GM23338 (cell line): ENCODE results near the gene XRCC5.

Experiments
- CREB1 ChIP-seq: fragments of 250-450 bp; sonication (Bioruptor Pico); IDR thresholded peaks from 2 replicates; pipeline ENCODE4 v1.5.0; 2020; ENCODE audit warnings: low read depth, mild to moderate bottlenecking, moderate library complexity
- EZH2 ChIP-seq: fragments of 200-600 bp; sonication (generic); IDR thresholded peaks from one replicate; pipeline ENCODE4 v1.8.0; 2017; ENCODE audit warnings: antibody characterized with exemption, mild to moderate bottlenecking, low read depth; ENCODE audit not compliant: unreplicated experiment
- EZH2phosphoT487 ChIP-seq: fragments of 200-600 bp; sonication (generic); IDR thresholded peaks from one replicate; pipeline ENCODE4 v1.8.1; 2018; ENCODE audit warnings: antibody characterized with exemption; ENCODE audit not compliant: unreplicated experiment
- JUNB ChIP-seq: IDR thresholded peaks from one replicate; pipeline ENCODE4 v1.6.1; 2016; ENCODE audit warnings: antibody characterized with exemption; ENCODE audit not compliant: unreplicated experiment
- NANOG ChIP-seq: IDR thresholded peaks from 2 replicates; pipeline ENCODE4 v1.6.1; 2016; ENCODE audit warnings: antibody characterized with exemption, borderline replicate concordance
- POLR2AphosphoS5 ChIP-seq: IDR thresholded peaks from 2 replicates; pipeline ENCODE4 v1.6.1; 2016; ENCODE audit warnings: antibody characterized with exemption, low read depth
- STAT1 ChIP-seq: IDR thresholded peaks from one replicate; pipeline ENCODE4 v1.6.1; 2016; ENCODE audit warnings: antibody characterized with exemption; ENCODE audit not compliant: unreplicated experiment
- TF ChIP-seq, protein P1 (sequence below): IDR thresholded peaks from 2 replicates; pipeline ENCODE4 v1.6.1; 2016; ENCODE audit warnings: antibody characterized with exemption
- TF ChIP-seq, protein P2 (sequence below), 2 experiments: fragments of 200-600 bp in 1 of 2; sonication (generic) in 1 of 2; conservative IDR thresholded peaks; 2 replicates each; pipeline versions ENCODE4 v1.5.1 to v1.6.1; 2016 to 2017; ENCODE audit warnings: antibody characterized with exemption in 2 of 2, low read depth in 2 of 2, mild to moderate bottlenecking in 2 of 2, moderate library complexity in 1 of 2
- TF ChIP-seq, protein P3 (sequence below): IDR thresholded peaks from one replicate; pipeline ENCODE4 v1.6.1; 2018; ENCODE audit warnings: antibody characterized with exemption; ENCODE audit not compliant: unreplicated experiment
- TF ChIP-seq, protein P4 (sequence below): fragments of 250-450 bp; sonication (Bioruptor Pico); IDR thresholded peaks from 2 replicates; pipeline ENCODE4 v1.5.0; 2020; ENCODE audit warnings: mild to moderate bottlenecking, moderate library complexity

DNA sequence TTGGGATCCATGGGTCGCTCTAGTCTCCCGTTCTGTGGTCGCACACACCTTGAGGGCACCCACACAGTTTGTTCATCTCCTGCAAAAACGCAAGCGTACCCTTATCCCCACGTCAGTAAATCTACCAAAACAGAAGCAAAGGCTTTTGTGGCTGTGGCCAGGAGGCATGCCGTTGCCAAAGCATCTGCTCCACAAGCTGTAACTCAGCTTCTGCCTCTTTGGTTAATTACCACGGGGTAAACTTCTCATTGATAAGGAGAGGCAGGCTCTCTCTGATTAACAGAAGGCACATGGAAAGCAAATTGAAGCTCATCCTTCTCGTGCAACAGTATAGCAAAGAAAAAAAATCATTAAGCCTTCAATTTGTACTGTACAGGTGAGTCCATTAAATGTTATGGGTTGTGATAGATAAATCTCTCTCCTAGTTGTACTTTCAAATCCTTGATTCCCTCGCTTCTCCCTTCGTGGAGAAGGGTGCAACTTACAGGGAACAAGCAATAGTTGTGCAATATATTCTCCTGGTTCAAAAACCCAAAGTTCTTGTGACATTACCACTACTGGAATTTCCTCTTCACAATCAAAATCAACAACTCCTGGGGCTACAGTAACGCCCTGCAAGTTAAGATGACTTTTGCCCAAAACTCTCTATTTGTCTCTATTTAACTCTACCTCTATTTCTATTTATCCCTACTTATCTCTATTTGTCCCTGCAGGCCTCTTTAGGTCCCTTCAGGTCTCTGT lies 37.9 kb upstream of the XRCC5 start:
- TF ChIP-seq, protein P1, sequence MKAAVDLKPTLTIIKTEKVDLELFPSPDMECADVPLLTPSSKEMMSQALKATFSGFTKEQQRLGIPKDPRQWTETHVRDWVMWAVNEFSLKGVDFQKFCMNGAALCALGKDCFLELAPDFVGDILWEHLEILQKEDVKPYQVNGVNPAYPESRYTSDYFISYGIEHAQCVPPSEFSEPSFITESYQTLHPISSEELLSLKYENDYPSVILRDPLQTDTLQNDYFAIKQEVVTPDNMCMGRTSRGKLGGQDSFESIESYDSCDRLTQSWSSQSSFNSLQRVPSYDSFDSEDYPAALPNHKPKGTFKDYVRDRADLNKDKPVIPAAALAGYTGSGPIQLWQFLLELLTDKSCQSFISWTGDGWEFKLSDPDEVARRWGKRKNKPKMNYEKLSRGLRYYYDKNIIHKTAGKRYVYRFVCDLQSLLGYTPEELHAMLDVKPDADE = no peak
- TF ChIP-seq, protein P2, sequence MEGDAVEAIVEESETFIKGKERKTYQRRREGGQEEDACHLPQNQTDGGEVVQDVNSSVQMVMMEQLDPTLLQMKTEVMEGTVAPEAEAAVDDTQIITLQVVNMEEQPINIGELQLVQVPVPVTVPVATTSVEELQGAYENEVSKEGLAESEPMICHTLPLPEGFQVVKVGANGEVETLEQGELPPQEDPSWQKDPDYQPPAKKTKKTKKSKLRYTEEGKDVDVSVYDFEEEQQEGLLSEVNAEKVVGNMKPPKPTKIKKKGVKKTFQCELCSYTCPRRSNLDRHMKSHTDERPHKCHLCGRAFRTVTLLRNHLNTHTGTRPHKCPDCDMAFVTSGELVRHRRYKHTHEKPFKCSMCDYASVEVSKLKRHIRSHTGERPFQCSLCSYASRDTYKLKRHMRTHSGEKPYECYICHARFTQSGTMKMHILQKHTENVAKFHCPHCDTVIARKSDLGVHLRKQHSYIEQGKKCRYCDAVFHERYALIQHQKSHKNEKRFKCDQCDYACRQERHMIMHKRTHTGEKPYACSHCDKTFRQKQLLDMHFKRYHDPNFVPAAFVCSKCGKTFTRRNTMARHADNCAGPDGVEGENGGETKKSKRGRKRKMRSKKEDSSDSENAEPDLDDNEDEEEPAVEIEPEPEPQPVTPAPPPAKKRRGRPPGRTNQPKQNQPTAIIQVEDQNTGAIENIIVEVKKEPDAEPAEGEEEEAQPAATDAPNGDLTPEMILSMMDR (conservative IDR thresholded peaks at IDR 0.05; ENCODE audit: low read depth in 2 of 2) = no peak
- TF ChIP-seq, protein P3, sequence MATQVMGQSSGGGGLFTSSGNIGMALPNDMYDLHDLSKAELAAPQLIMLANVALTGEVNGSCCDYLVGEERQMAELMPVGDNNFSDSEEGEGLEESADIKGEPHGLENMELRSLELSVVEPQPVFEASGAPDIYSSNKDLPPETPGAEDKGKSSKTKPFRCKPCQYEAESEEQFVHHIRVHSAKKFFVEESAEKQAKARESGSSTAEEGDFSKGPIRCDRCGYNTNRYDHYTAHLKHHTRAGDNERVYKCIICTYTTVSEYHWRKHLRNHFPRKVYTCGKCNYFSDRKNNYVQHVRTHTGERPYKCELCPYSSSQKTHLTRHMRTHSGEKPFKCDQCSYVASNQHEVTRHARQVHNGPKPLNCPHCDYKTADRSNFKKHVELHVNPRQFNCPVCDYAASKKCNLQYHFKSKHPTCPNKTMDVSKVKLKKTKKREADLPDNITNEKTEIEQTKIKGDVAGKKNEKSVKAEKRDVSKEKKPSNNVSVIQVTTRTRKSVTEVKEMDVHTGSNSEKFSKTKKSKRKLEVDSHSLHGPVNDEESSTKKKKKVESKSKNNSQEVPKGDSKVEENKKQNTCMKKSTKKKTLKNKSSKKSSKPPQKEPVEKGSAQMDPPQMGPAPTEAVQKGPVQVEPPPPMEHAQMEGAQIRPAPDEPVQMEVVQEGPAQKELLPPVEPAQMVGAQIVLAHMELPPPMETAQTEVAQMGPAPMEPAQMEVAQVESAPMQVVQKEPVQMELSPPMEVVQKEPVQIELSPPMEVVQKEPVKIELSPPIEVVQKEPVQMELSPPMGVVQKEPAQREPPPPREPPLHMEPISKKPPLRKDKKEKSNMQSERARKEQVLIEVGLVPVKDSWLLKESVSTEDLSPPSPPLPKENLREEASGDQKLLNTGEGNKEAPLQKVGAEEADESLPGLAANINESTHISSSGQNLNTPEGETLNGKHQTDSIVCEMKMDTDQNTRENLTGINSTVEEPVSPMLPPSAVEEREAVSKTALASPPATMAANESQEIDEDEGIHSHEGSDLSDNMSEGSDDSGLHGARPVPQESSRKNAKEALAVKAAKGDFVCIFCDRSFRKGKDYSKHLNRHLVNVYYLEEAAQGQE = no peak
- TF ChIP-seq EZH2 = no peak
- TF ChIP-seq JUNB = no peak
- TF ChIP-seq POLR2AphosphoS5 = no peak
- TF ChIP-seq EZH2phosphoT487 = no peak
- no peak for TF ChIP-seq CREB1 (CRISPR knock-in tag)
- no peak for TF ChIP-seq NANOG
- no peak for TF ChIP-seq STAT1
- TF ChIP-seq, protein P4, sequence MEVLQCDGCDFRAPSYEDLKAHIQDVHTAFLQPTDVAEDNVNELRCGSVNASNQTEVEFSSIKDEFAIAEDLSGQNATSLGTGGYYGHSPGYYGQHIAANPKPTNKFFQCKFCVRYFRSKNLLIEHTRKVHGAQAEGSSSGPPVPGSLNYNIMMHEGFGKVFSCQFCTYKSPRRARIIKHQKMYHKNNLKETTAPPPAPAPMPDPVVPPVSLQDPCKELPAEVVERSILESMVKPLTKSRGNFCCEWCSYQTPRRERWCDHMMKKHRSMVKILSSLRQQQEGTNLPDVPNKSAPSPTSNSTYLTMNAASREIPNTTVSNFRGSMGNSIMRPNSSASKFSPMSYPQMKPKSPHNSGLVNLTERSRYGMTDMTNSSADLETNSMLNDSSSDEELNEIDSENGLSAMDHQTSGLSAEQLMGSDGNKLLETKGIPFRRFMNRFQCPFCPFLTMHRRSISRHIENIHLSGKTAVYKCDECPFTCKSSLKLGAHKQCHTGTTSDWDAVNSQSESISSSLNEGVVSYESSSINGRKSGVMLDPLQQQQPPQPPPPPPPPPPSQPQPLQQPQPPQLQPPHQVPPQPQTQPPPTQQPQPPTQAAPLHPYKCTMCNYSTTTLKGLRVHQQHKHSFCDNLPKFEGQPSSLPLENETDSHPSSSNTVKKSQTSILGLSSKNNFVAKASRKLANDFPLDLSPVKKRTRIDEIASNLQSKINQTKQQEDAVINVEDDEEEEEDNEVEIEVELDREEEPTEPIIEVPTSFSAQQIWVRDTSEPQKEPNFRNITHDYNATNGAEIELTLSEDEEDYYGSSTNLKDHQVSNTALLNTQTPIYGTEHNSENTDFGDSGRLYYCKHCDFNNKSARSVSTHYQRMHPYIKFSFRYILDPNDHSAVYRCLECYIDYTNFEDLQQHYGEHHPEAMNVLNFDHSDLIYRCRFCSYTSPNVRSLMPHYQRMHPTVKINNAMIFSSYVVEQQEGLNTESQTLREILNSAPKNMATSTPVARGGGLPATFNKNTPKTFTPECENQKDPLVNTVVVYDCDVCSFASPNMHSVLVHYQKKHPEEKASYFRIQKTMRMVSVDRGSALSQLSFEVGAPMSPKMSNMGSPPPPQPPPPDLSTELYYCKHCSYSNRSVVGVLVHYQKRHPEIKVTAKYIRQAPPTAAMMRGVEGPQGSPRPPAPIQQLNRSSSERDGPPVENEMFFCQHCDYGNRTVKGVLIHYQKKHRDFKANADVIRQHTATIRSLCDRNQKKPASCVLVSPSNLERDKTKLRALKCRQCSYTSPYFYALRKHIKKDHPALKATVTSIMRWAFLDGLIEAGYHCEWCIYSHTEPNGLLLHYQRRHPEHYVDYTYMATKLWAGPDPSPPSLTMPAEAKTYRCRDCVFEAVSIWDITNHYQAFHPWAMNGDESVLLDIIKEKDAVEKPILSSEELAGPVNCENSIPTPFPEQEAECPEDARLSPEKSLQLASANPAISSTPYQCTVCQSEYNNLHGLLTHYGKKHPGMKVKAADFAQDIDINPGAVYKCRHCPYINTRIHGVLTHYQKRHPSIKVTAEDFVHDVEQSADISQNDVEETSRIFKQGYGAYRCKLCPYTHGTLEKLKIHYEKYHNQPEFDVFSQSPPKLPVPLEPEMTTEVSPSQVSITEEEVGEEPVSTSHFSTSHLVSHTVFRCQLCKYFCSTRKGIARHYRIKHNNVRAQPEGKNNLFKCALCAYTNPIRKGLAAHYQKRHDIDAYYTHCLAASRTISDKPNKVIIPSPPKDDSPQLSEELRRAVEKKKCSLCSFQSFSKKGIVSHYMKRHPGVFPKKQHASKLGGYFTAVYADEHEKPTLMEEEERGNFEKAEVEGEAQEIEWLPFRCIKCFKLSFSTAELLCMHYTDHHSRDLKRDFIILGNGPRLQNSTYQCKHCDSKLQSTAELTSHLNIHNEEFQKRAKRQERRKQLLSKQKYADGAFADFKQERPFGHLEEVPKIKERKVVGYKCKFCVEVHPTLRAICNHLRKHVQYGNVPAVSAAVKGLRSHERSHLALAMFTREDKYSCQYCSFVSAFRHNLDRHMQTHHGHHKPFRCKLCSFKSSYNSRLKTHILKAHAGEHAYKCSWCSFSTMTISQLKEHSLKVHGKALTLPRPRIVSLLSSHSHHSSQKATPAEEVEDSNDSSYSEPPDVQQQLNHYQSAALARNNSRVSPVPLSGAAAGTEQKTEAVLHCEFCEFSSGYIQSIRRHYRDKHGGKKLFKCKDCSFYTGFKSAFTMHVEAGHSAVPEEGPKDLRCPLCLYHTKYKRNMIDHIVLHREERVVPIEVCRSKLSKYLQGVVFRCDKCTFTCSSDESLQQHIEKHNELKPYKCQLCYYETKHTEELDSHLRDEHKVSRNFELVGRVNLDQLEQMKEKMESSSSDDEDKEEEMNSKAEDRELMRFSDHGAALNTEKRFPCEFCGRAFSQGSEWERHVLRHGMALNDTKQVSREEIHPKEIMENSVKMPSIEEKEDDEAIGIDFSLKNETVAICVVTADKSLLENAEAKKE (CRISPR knock-in tag) = no peak
